ENCODE data around the gene TNFSF15. TPM values are rescaled to one million over a fixed set of nuclear protein-coding genes. Genes with fewer than 3 reads are reported as not detected.

TNFSF15 gene
- total RNA-seq, 4 donors from 2014 or later, result 0.15 to 3.3 TPM; not detected in 2

DNA sequence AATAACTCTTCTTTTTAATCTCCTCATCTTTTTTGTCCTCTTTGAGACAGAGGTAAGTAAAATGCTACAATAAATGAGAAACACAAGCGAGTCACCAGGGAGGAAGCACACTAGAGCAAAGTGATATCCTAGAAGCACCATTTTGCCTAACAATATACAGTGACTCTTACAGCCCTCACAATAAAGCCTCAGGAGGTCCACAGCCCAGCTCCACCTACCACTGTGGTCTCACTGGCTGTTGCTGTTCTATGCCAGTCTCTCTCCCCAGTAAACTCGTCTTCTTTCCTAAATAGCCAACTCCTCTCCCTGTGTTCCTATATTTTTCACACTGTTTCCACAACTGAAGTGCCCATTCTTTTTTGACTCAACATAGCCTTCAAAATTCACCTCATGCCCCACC, 44.3 kb downstream of the TNFSF15 start:
- intact Hi-C loops (cut with DNase I; ENCODE audit: low total_unique reads), result no loop called here
- H3K4me1 ChIP-seq, result no peaks in the 10 kb centered on the region
- no peak for DNase-seq
- H3K27me3 ChIP-seq, result no peaks in the 10 kb centered on the region
- no peak overlapping the region for H3K27ac ChIP-seq
- no peaks in the 10 kb centered on the region for H3K9me3 ChIP-seq
- H3K36me3 ChIP-seq, result no peaks in the 10 kb centered on the region
- TF ChIP-seq CTCF (IDR thresholded peaks at IDR 0.05), result no peak
- TF ChIP-seq POLR2A (IDR thresholded peaks at IDR 0.05), result no peak
- H3K4me3 ChIP-seq, result no peak overlapping the region

- H3K4me3 ChIP-seq, result no peak overlapping the region
- intact Hi-C loops (cut with DNase I; ENCODE audit: low total_unique reads), result no loop called here
- DNase-seq, result no peak
- H3K9me3 ChIP-seq, result no peaks in the 10 kb centered on the region
- no peaks in the 10 kb centered on the region for H3K27me3 ChIP-seq
- H3K27ac ChIP-seq, result no peak overlapping the region
- no peaks in the 10 kb centered on the region for H3K36me3 ChIP-seq
- H3K4me1 ChIP-seq, result no peaks in the 10 kb centered on the region
- TF ChIP-seq CTCF (IDR thresholded peaks at IDR 0.05) (no peak), POLR2A (IDR thresholded peaks at IDR 0.05) (no peak)
Observed at GRCh38 chr9:114759512-114760341, 46.1 kb downstream of the TNFSF15 start.

- no peaks in the 10 kb centered on the region for H3K27me3 ChIP-seq
- intact Hi-C loops (cut with DNase I; ENCODE audit: low total_unique reads), result no loop called here
- TF ChIP-seq CTCF (IDR thresholded peaks at IDR 0.05) (no peak), POLR2A (IDR thresholded peaks at IDR 0.05) (no peak)
Observed at GRCh38 chr9:114757984-114758383, 47.9 kb downstream of the TNFSF15 start.

GRCh38 chr9:114757395-114757794, 48.4 kb downstream of the TNFSF15 start:
- no peak overlapping the region for H3K27ac ChIP-seq
- H3K27me3 ChIP-seq, result no peaks in the 10 kb centered on the region
- TF ChIP-seq POLR2A (IDR thresholded peaks at IDR 0.05) (no peak), CTCF (IDR thresholded peaks at IDR 0.05) (no peak)
- H3K9me3 ChIP-seq, result no peaks in the 10 kb centered on the region
- DNase-seq, result no peak
- H3K4me1 ChIP-seq, result no peaks in the 10 kb centered on the region
- no peak overlapping the region for H3K4me3 ChIP-seq
- intact Hi-C loops (cut with DNase I; ENCODE audit: low total_unique reads), result no loop called here
- H3K36me3 ChIP-seq, result no peaks in the 10 kb centered on the region

More at GRCh38 chr9:114757984-114758383, 47.9 kb downstream of the TNFSF15 start:
- Histone ChIP-seq H3K27ac (no peak overlapping the region), H3K4me3 (no peak overlapping the region), H3K4me1 (no peaks in the 10 kb centered on the region), H3K36me3 (no peaks in the 10 kb centered on the region), H3K9me3 (no peaks in the 10 kb centered on the region)
- DNase-seq, result no peak

- H3K27ac ChIP-seq, result no peak overlapping the region
- H3K36me3 ChIP-seq, result no peaks in the 10 kb centered on the region
- no peak overlapping the region for H3K4me3 ChIP-seq
- intact Hi-C loops (cut with DNase I; ENCODE audit: low total_unique reads), result no loop called here
- no peaks in the 10 kb centered on the region for H3K27me3 ChIP-seq
- no peaks in the 10 kb centered on the region for H3K4me1 ChIP-seq
- no peaks in the 10 kb centered on the region for H3K9me3 ChIP-seq
- TF ChIP-seq CTCF (IDR thresholded peaks at IDR 0.05), result no peak
- TF ChIP-seq POLR2A (IDR thresholded peaks at IDR 0.05), result no peak
- no peak for DNase-seq
Observed at GRCh38 chr9:114756920-114757319, 48.9 kb downstream of the TNFSF15 start.

Measured in uterus (tissue), 4 donors.